Suprapubic skin (tissue), 3 donors: ENCODE results near the gene COX10.

Experiments
- CTCF ChIP-seq, 2 donors: fragments of 200-600 bp in 1 of 2; fragments of 450-650 bp in 1 of 2; sonication (generic) in 1 of 2; IDR thresholded peaks; one replicate each; pipeline ENCODE4 v1.5.1; 2016 to 2019; ENCODE audit warnings: antibody characterized with exemption in 2 of 2, mild to moderate bottlenecking in 1 of 2, moderate library complexity in 1 of 2
- EP300 ChIP-seq: sonication (generic); formaldehyde crosslinking; IDR thresholded peaks from one replicate; pipeline ENCODE4 v1.6.1; 2017; ENCODE audit warnings: antibody characterized with exemption

- TF ChIP-seq CTCF (IDR thresholded peaks at IDR 0.05) (no peak), EP300 (no peak)
These were observed 128.3 kb downstream of the COX10 start for GRCh38 chr17:14197586-14197985.
